HUES6 (cell line): ENCODE data around the gene ANKRD35.
"Not testable (repeated sequence)": the region's sequence is repeated elsewhere in the genome, so short reads cannot be mapped to it uniquely, and the experiment has no call there.

ENCODE experiments used
- H3K27ac ChIP-seq: 2 replicates; pipeline ENCODE4 v1.7.0; 2013; ENCODE audit warnings: low read depth, mild to moderate bottlenecking, low read length, inconsistent platforms
- H3K27me3 ChIP-seq: 2 replicates; pipeline ENCODE4 v1.6.1; 2013; ENCODE audit warnings: low read length; ENCODE audit not compliant: control insufficient read depth, insufficient read depth
- H3K36me3 ChIP-seq: 2 replicates; pipeline ENCODE4 v1.6.1; 2013; ENCODE audit warnings: low read length; ENCODE audit not compliant: control insufficient read depth, insufficient read depth
- H3K4me1 ChIP-seq: 2 replicates; pipeline ENCODE4 v1.6.1; 2013; ENCODE audit warnings: low read length; ENCODE audit not compliant: control insufficient read depth, insufficient read depth
- H3K4me3 ChIP-seq: 2 replicates; pipeline ENCODE4 v1.5.1; 2013; ENCODE audit warnings: low read depth, low read length
- H3K9ac ChIP-seq: one replicate; pipeline ENCODE4 v1.6.1; 2013; ENCODE audit warnings: mild to moderate bottlenecking, low read length
- H3K9me3 ChIP-seq: 2 replicates; pipeline ENCODE4 v1.6.1; 2013; ENCODE audit warnings: low read depth, low read length; ENCODE audit not compliant: control insufficient read depth, insufficient read depth

Gene ANKRD35

DNA sequence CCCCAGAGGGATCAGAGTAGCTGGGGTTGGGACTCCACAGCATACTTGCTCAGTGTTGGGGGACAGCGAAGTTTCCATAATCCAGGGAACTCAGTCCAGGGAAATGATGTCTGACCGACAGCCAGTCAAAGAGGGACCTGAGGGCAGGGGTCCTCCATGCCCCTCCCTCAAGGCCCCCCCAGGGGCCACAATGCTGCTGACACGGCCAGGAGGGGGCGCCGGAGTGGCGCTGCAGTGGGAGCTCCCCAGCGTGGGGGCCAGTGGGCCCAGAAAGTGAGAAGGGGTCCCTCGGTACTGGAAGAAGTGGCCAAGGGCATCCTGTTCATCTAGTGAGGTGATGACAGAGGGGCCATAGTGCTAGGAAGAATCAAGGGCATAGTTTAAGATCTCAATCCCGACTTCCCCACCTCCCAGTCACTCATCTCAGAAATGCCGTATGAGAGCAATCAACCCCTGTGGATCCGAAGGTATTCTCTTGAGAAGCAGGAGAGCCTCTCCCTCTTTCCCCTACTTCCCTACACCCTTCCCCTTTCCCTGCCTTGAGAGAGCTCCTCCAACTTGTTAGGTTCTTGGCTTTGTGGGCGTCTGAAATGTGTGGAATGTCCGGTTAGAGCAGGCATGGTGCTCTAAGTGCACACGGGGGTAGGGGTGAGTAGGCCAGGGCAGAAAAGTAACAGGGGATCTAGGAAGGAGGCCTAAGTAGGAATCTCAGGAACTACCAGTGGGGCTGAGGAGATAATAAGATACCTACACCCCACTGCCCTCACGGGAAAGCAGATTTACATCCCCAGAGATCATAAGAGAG is 36.1 kb downstream of the ANKRD35 start:
- Histone ChIP-seq H3K9ac (no peak overlapping the region), H3K4me1 (peaks cover 8% of the 10 kb centered on the region), H3K9me3 (no peaks in the 10 kb centered on the region), H3K27me3 (no peaks in the 10 kb centered on the region), H3K4me3 (no peak overlapping the region), H3K36me3 (peaks cover 62% of the 10 kb centered on the region), H3K27ac (no peak overlapping the region)

GRCh38 chr1:145847827-145848226 is 37.8 kb downstream of the ANKRD35 start:
- no peak overlapping the region for H3K4me3 ChIP-seq
- H3K36me3 ChIP-seq = peaks cover 54% of the 10 kb centered on the region
- no peak overlapping the region for H3K27ac ChIP-seq
- H3K9me3 ChIP-seq = no peaks in the 10 kb centered on the region
- no peaks in the 10 kb centered on the region for H3K27me3 ChIP-seq
- no peak overlapping the region for H3K9ac ChIP-seq
- H3K4me1 ChIP-seq = peaks cover 8% of the 10 kb centered on the region

DNA sequence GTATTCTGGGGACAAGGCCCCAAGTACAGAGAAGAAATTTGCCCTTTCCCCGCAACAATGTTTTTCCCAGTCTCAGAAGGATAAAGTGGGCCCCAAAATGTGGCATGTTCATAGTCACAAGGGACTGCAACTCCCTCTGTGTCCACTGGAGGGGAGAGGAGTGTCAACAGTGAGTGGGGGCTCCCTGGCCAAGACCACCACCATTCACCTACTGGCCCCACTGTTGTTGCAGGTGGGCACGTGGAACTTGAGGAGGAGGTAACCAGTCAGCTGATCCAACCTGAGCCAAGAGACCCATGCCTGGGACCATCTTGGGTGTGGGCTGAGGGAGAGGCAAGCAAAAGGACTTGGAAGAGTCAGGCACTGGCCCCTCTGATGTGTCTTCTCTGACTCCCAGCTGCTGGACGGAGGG is 39.5 kb downstream of the ANKRD35 start:
- Histone ChIP-seq H3K9ac (peak overlapping the region; percentile 71), H3K4me1 (peaks cover 8% of the 10 kb centered on the region), H3K9me3 (no peaks in the 10 kb centered on the region), H3K4me3 (peak overlapping the region; percentile 73), H3K36me3 (peaks cover 56% of the 10 kb centered on the region), H3K27ac (no peak overlapping the region), H3K27me3 (no peaks in the 10 kb centered on the region)

DNA sequence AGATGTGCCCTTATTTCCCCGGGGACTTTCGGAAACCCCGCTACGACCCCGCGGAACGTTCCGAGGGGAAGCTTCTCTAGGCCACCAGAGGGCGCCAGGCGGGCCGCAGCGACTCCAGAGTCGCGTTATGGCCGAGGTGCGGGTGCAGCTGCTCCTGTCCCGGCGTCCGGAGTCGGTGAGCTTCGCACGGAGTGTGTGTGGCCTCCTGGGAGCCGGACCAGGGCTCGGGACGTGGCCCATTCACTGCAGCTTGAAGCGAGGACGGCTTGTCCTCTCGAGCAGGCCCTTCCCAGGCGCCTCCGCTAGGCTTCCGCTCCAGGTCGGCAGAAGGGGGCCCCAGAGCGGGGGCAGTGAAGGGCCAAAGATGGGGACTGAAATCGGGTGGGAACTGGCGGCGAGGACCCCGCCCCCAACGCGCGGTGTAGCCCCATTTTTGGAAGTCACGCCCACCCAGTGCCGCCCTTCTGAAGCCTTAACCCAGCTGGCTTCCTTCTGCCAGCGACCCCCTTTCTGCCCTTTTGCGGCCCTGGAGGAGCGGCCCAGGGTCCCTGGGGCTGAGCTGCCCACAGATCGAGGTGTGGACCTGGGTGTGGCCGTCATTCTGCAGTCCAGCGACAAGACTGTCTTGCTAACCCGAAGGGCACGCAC is 40.0 kb downstream of the ANKRD35 start, which contains the start of gene NUDT17:
Gene NUDT17, plus strand, starts transcription at position 117 of the 648 bp plus-strand sequence. Its CDS starts 11 bp downstream, at position 128.
- H3K4me3 ChIP-seq = peak within 1 kb of the TSS; percentile 73
- H3K27me3 ChIP-seq = no peaks in the 10 kb centered on the region
- H3K9ac ChIP-seq = peak within 1 kb of the TSS; percentile 71
- peaks cover 8% of the 10 kb centered on the region for H3K4me1 ChIP-seq
- no peak within 1 kb of the TSS for H3K27ac ChIP-seq
- H3K36me3 ChIP-seq = peaks cover 56% of the 10 kb centered on the region
- no peaks in the 10 kb centered on the region for H3K9me3 ChIP-seq

- Histone ChIP-seq H3K4me1 (peaks cover 8% of the 10 kb centered on the region), H3K27ac (no peak overlapping the region), H3K9ac (peak overlapping the region; percentile 71), H3K4me3 (peak overlapping the region; percentile 73), H3K27me3 (no peaks in the 10 kb centered on the region), H3K36me3 (peaks cover 56% of the 10 kb centered on the region), H3K9me3 (no peaks in the 10 kb centered on the region)
Observed at GRCh38 chr1:145845144-145845513, 40.5 kb downstream of the ANKRD35 start.

GRCh38 chr1:145843031-145843430 is 42.6 kb downstream of the ANKRD35 start:
- Histone ChIP-seq H3K36me3 (peaks cover 58% of the 10 kb centered on the region), H3K27ac (no peak overlapping the region)

GRCh38 chr1:145837656-145838055 is 48.0 kb downstream of the ANKRD35 start:
- Histone ChIP-seq H3K27ac (no peak overlapping the region), H3K36me3 (peaks cover 96% of the 10 kb centered on the region), H3K9ac (no peak overlapping the region), H3K27me3 (no peaks in the 10 kb centered on the region), H3K4me3 (no peak overlapping the region), H3K9me3 (no peaks in the 10 kb centered on the region), H3K4me1 (no peaks in the 10 kb centered on the region)

More at GRCh38 chr1:145843031-145843430, 42.6 kb downstream of the ANKRD35 start:
- H3K4me1 ChIP-seq = peaks cover 8% of the 10 kb centered on the region
- no peaks in the 10 kb centered on the region for H3K9me3 ChIP-seq
- no peaks in the 10 kb centered on the region for H3K27me3 ChIP-seq
- H3K4me3 ChIP-seq = no peak overlapping the region
- no peak overlapping the region for H3K9ac ChIP-seq

DNA sequence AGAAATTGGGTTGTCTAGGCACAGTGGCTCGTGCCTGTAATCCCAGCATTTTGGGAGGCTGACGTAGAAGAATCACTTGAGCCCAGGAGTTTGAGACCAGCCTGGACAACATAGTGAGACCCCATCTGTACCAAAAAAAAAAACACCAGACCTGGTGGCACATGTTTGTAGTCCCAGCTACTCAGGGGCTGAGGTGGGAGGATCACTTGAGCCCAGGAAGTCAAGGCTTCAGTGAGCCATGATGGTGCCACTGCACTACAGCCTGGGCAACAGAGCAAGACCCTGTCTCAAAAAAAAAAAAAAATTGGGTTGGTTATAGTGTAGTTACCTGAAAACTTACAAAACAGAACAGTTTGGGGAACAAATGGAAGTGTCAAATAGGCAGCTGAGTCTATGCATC is 54.9 kb downstream of the ANKRD35 start:
- not testable (repeated sequence) for H3K27me3 ChIP-seq, H3K9ac ChIP-seq, H3K4me1 ChIP-seq, H3K27ac ChIP-seq, H3K9me3 ChIP-seq, H3K4me3 ChIP-seq
- peaks cover 92% of the 10 kb centered on the region for H3K36me3 ChIP-seq

DNA sequence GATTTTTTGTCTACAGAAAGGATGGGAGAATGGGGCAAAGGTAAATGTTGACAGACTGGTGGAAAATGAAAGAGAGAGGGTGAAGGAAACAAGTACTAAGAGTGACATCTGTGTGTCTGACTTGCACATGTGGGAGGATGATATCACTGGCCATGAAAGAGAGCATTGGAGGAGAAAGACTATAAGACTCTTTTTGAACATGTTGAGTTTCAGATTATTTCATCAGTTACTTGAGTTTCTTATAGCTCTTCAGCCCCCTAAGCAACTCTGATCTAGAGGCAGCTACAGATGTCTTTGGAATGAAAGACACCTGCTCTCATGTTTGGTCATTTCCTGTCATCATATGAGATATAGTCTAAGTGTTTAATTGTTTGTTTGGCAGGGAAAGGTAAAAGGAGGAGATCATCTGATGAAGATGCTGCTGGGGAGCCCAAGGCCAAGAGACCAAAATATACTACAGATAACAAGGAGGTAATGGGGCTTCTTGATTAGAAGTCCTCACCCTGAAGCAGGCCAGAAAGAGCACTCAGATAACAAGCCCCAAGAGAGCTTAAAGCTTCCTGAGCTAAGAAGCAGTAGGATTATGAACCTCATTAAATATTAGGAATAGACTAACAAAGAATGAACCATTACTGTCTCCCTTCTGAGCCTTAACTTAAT is 57.2 kb downstream of the ANKRD35 start:
- Histone ChIP-seq H3K9me3 (no peaks in the 10 kb centered on the region), H3K4me3 (no peak overlapping the region), H3K9ac (no peak overlapping the region), H3K27ac (no peak overlapping the region), H3K4me1 (no peaks in the 10 kb centered on the region), H3K27me3 (no peaks in the 10 kb centered on the region), H3K36me3 (peaks cover 72% of the 10 kb centered on the region)

GRCh38 chr1:145827966-145828365 is 57.7 kb downstream of the ANKRD35 start:
- Histone ChIP-seq H3K27ac (no peak overlapping the region), H3K9me3 (no peaks in the 10 kb centered on the region), H3K4me1 (no peaks in the 10 kb centered on the region), H3K27me3 (no peaks in the 10 kb centered on the region), H3K36me3 (peaks cover 67% of the 10 kb centered on the region), H3K4me3 (no peak overlapping the region), H3K9ac (no peak overlapping the region)

GRCh38 chr1:145826030-145826429 is 59.6 kb downstream of the ANKRD35 start:
- no peaks in the 10 kb centered on the region for H3K4me1 ChIP-seq
- no peaks in the 10 kb centered on the region for H3K9me3 ChIP-seq
- H3K9ac ChIP-seq = no peak overlapping the region
- no peak overlapping the region for H3K4me3 ChIP-seq
- H3K36me3 ChIP-seq = peaks cover 50% of the 10 kb centered on the region
- no peak overlapping the region for H3K27ac ChIP-seq
- H3K27me3 ChIP-seq = no peaks in the 10 kb centered on the region
